PFSK-1 (cell line): ENCODE results near the gene CACHD1.

Experiments used
- FOXP2 ChIP-seq: optimal IDR thresholded peaks from 2 replicates; pipeline ENCODE3; 2011; ENCODE audit warnings: borderline replicate concordance, control low read depth, inconsistent platforms; ENCODE audit not compliant: insufficient read depth; ENCODE audit errors: extremely low read length, extremely low read depth
- POLR2AphosphoS5 ChIP-seq: IDR thresholded peaks from 2 replicates; pipeline ENCODE4 v1.6.1; 2012; ENCODE audit warnings: low read depth, mild to moderate bottlenecking, control low read depth, low read length, moderate library complexity
- SIN3A ChIP-seq: IDR thresholded peaks from 2 replicates; pipeline ENCODE4 v1.6.1; 2012; ENCODE audit warnings: mild to moderate bottlenecking, low read length, moderate library complexity, borderline replicate concordance; ENCODE audit not compliant: insufficient read depth
- TAF1 ChIP-seq: IDR thresholded peaks from 2 replicates; pipeline ENCODE4 v1.6.1; 2012; ENCODE audit warnings: low read length, control low read depth, borderline replicate concordance; ENCODE audit not compliant: insufficient read depth
- TF ChIP-seq, protein P1 (sequence below), 2 experiments: IDR thresholded peaks; 2 replicates each; pipeline versions ENCODE4 v1.6.1 to v1.8.0; 2011 to 2012; ENCODE audit warnings: low read depth in 2 of 2, low read length in 2 of 2, control low read depth in 1 of 2, inconsistent platforms in 1 of 2, mild to moderate bottlenecking in 1 of 2, moderate library complexity in 1 of 2; ENCODE audit not compliant: insufficient read depth in 1 of 2

The CACHD1 gene

DNA sequence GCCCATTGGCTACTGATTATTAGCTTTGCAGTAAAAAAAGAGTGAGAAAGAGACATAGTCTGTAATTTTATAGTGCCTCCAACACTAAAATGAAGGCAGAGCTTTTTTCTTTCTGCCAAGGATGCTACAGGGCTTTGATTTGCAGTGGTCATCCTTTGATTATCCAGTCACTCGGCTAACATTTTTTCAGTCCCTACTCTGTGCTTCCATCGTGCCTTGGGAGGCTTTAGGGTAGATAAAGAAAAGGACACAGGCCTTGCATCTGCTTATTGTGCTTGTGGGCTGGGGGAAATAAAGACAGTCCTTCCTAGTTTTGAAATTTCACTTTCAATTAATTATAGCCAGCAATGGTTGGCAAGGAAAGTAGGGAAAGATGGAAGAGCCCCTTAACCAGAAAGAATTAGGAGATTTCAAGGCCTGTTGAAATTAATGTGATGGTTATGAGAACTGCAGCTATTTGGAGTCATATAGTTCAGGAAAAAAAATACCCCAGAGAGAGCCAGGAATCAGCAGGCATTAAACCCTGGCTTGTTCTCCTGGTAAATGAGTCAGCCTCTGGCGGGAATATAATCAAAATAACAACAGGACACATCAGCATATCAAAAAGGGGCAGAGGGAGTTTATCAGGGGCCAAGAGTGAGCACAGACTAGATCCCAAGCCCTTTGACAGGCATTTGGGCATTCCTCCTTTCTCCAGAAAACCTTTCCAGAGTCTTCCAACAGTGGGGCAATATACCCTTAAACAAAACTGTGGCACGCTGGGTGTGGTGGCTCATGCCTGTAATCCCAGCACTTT, 27.4 kb downstream of the CACHD1 start:
- TF ChIP-seq SIN3A: no peak

DNA sequence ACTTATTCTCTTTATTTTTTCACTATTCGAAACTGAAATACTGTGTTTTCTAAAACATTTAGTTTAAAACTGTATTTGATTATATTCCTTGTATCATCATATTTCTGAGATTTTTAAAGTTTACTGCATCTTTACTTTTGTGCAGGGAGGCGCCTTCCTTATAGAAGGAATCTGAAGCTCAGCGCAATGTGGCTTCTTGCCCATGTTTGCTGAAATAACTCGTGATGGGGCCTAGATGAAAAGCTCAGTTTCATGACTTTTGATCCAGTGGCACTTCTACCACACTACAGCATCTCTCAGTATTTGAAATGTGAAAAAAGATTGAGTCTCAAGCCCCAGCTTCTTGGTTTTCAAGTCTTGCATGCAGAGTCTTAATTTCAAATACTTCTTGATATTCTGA, 28.4 kb downstream of the CACHD1 start:
- TF ChIP-seq TAF1 (no peak), FOXP2 (no peak), SIN3A (no peak), POLR2AphosphoS5 (no peak)
- TF ChIP-seq, protein P1, sequence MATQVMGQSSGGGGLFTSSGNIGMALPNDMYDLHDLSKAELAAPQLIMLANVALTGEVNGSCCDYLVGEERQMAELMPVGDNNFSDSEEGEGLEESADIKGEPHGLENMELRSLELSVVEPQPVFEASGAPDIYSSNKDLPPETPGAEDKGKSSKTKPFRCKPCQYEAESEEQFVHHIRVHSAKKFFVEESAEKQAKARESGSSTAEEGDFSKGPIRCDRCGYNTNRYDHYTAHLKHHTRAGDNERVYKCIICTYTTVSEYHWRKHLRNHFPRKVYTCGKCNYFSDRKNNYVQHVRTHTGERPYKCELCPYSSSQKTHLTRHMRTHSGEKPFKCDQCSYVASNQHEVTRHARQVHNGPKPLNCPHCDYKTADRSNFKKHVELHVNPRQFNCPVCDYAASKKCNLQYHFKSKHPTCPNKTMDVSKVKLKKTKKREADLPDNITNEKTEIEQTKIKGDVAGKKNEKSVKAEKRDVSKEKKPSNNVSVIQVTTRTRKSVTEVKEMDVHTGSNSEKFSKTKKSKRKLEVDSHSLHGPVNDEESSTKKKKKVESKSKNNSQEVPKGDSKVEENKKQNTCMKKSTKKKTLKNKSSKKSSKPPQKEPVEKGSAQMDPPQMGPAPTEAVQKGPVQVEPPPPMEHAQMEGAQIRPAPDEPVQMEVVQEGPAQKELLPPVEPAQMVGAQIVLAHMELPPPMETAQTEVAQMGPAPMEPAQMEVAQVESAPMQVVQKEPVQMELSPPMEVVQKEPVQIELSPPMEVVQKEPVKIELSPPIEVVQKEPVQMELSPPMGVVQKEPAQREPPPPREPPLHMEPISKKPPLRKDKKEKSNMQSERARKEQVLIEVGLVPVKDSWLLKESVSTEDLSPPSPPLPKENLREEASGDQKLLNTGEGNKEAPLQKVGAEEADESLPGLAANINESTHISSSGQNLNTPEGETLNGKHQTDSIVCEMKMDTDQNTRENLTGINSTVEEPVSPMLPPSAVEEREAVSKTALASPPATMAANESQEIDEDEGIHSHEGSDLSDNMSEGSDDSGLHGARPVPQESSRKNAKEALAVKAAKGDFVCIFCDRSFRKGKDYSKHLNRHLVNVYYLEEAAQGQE (IDR thresholded peaks at IDR 0.05; ENCODE audit: insufficient read depth in 1 of 2, low read depth in 2 of 2, low read length in 2 of 2): no peak

DNA sequence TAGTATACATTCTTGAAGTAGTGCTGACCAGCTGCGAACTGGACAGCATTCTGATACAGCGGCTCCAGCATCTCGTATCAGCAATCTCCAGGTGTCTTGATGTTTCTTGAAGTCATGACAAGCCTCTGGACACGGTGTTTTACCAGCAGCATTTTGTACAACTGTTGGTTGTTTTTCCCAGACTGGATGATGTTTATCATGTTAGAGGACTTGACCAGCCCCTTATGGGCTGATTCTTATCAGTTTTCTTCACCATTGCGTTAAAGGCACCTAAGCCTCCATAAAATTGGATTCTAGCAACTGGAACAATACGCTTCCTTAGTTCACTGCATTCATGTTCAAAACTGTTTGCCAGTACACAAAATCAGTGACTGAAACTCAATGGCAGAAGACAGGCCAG, 29.1 kb downstream of the CACHD1 start:
- TF ChIP-seq SIN3A (no peak), TAF1 (no peak), FOXP2 (no peak), POLR2AphosphoS5 (no peak)
- TF ChIP-seq, protein P1 (IDR thresholded peaks at IDR 0.05; ENCODE audit: insufficient read depth in 1 of 2, low read depth in 2 of 2, low read length in 2 of 2): no peak

DNA sequence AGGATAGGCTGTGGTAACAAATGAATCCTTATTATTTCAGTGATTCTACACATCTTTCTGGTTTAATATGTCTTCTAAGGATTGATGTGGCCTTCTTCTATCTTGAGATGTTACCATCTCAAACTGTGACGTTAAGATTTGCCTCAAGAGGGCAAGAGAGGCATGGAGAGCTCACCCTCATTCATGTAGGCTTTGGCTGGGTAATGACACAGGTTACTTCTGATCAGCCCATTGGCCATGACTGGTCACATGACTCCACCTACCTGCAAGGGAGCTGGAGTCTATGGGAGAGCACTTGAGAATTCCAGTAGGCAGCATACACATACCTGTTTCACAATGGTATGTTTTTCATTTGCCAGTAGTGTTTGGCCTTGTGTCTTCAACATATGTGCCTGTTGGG, 30.0 kb downstream of the CACHD1 start:
- TF ChIP-seq POLR2AphosphoS5 (no peak), TAF1 (no peak), FOXP2 (no peak), SIN3A (no peak)
- TF ChIP-seq, protein P1 (IDR thresholded peaks at IDR 0.05; ENCODE audit: insufficient read depth in 1 of 2, low read depth in 2 of 2, low read length in 2 of 2): no peak

DNA sequence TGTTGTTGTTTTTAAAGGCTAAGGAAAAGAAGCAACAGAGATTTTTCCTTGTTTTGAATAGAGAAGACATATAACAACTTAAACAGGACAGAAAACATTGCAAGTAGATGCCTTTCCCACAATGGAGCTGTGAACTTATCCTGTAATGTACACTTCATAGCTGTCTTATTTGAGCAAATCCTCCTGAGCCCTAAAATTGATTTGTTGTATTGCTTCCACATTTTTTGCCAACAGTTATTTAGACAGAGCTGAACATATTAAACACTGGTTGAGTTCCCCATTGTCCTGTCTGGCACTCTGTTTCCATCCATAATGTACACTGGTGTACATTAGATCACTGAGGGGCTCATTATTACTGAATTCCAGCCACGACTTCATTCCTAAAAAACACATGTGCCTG, 32.2 kb downstream of the CACHD1 start:
- TF ChIP-seq, protein P1 (IDR thresholded peaks at IDR 0.05; ENCODE audit: insufficient read depth in 1 of 2, low read depth in 2 of 2, low read length in 2 of 2): no peak
- no peak for TF ChIP-seq TAF1
- no peak for TF ChIP-seq SIN3A
- no peak for TF ChIP-seq FOXP2
- no peak for TF ChIP-seq POLR2AphosphoS5
